HCT116 (cell line): ENCODE measurements around the gene GJB4. TPM values are rescaled to one million over a fixed set of nuclear protein-coding genes. Genes with fewer than 3 reads are reported as not detected.

Experiments used
- ATAC-seq: fragments of 200-7000 bp; cut with Tn5 transposase; 2 replicates; pipeline ENCODE4 v1.9.1; 2020; ENCODE audit warnings: mild to moderate bottlenecking, moderate library complexity
- BruUV-seq: library from RNA; stranded (reverse); fragments of 400-500 nt; replicated peaks from 2 replicates; lab custom pipeline; 2021; lab: Mats Ljungman, UMichigan
- CTCF ChIA-PET: fragments of 300-600 bp; sonication (Branson Sonifier 250); formaldehyde crosslinking; loops from one replicate; lab custom pipeline; 2021; ENCODE audit warnings: antibody characterized with exemption; lab: Charles Lee
- POLR2A ChIA-PET: fragments of 300-600, 350-600 bp; sonication (Branson Sonifier 250); formaldehyde crosslinking; loops from one replicate; lab custom pipeline; 2021; ENCODE audit warnings: antibody characterized with exemption; lab: Charles Lee
- RAD21 ChIA-PET, 2 experiments: fragments of 300-600 bp; sonication (Branson Sonifier 250); formaldehyde crosslinking; loops; one replicate each; lab custom pipeline; 2023; ENCODE audit warnings: low total read pairs in 2 of 2; ENCODE audit not compliant: uncharacterized antibody in 2 of 2, unreplicated experiment in 2 of 2, low non-redundant PET in 1 of 2; lab: Charles Lee
- DNase-seq: peaks from one replicate; pipeline ENCODE4 v3.0.0-alpha.2; 2010; ENCODE audit warnings: low read depth, low spot score
- H2AFZ ChIP-seq: fragments of 200-600 bp; shearing (Covaris generic), sonication (generic); 2 replicates; pipeline ENCODE4 v1.6.1; 2017; ENCODE audit warnings: low read depth, mixed run types, mixed read lengths, antibody characterized with exemption, low read length; ENCODE audit not compliant: poor library complexity, severe bottlenecking
- H3K27ac ChIP-seq: 2 replicates; pipeline ENCODE4 v1.5.1; 2012; ENCODE audit warnings: low read depth, low read length
- H3K27me3 ChIP-seq: fragments of 200-600 bp; sonication (generic); 2 replicates; pipeline ENCODE4 v1.6.1; 2016; ENCODE audit warnings: mixed run types, low read length, mixed read lengths; ENCODE audit not compliant: insufficient read depth
- H3K36me3 ChIP-seq, 2 experiments: fragments of 200-500 bp in 1 of 2; fragments of 200-600 bp in 1 of 2; sonication (Bioruptor generic) in 1 of 2; sonication (generic) in 1 of 2; 2 replicates each; pipeline versions ENCODE4 v1.5.1 to v1.6.1; 2014 to 2016; ENCODE audit warnings: low read length in 2 of 2, inconsistent platforms in 1 of 2, mixed read lengths in 1 of 2, mixed run types in 1 of 2; ENCODE audit not compliant: insufficient read depth in 2 of 2, control insufficient read depth in 1 of 2
- H3K4me1 ChIP-seq, 2 experiments: fragments of 200-600 bp in 1 of 2; sonication (generic) in 1 of 2; 2 replicates each; pipeline versions ENCODE4 v1.5.1 to v1.6.1; 2012 to 2017; ENCODE audit warnings: low read length in 2 of 2, inconsistent platforms in 1 of 2, mild to moderate bottlenecking in 1 of 2, mixed read lengths in 1 of 2, mixed run types in 1 of 2, moderate library complexity in 1 of 2; ENCODE audit not compliant: insufficient read depth in 2 of 2, control insufficient read depth in 1 of 2
- H3K4me2 ChIP-seq: fragments of 200-600 bp; sonication (generic); 2 replicates; pipeline ENCODE4 v1.6.1; 2017; ENCODE audit warnings: mixed run types, low read length, mixed read lengths
- H3K4me3 ChIP-seq, 2 experiments: fragments of 200-600 bp in 1 of 2; sonication (generic) in 1 of 2; replicated peaks in 1 of 2; 2 replicates each; pipeline ENCODE4 v1.5.1; 2011 to 2016; ENCODE audit warnings: low read length in 2 of 2, control low read depth in 1 of 2, low read depth in 1 of 2, mild to moderate bottlenecking in 1 of 2, mixed read lengths in 1 of 2, mixed run types in 1 of 2
- H3K79me2 ChIP-seq: fragments of 200-600 bp; sonication (generic); 2 replicates; pipeline ENCODE4 v1.6.1; 2017; ENCODE audit warnings: mild to moderate bottlenecking, mixed run types, low read length, moderate library complexity, mixed read lengths; ENCODE audit not compliant: insufficient read depth
- H3K9ac ChIP-seq: fragments of 200-600 bp; sonication (generic); 2 replicates; pipeline ENCODE4 v1.6.1; 2016; ENCODE audit warnings: low read length, mixed read lengths
- H3K9me2 ChIP-seq: fragments of 200-600 bp; sonication (generic), shearing (Covaris generic); 2 replicates; pipeline ENCODE4 v1.6.1; 2017; ENCODE audit warnings: mixed run types, mild to moderate bottlenecking, moderate library complexity; ENCODE audit not compliant: insufficient read depth
- H3K9me3 ChIP-seq, 2 experiments: fragments of 200-500 bp in 1 of 2; fragments of 200-600 bp in 1 of 2; sonication (Bioruptor generic) in 1 of 2; sonication (generic) in 1 of 2; 2 replicates each; pipeline ENCODE4 v1.6.1; 2014 to 2017; ENCODE audit warnings: low read length in 2 of 2, mixed read lengths in 2 of 2, inconsistent platforms in 1 of 2, low read depth in 1 of 2, mild to moderate bottlenecking in 1 of 2, mixed run types in 1 of 2, moderate library complexity in 1 of 2; ENCODE audit not compliant: control insufficient read depth in 1 of 2, insufficient read depth in 1 of 2
- H4K20me1 ChIP-seq: fragments of 200-600 bp; sonication (generic), shearing (Covaris generic); 2 replicates; pipeline ENCODE4 v1.6.1; 2017; ENCODE audit warnings: mixed run types, mild to moderate bottlenecking, moderate library complexity; ENCODE audit not compliant: insufficient read depth
- ATF3 ChIP-seq: IDR thresholded peaks from 2 replicates; pipeline ENCODE4 v1.6.1; 2012
- CEBPB ChIP-seq: IDR thresholded peaks from 2 replicates; pipeline ENCODE4 v1.6.1; 2012; ENCODE audit warnings: low read depth
- CTCF ChIP-seq, 3 experiments: fragments of 200-600 bp in 1 of 3; sonication (generic) in 1 of 3; IDR thresholded peaks in 2 of 3; conservative IDR thresholded peaks in 1 of 3; 2 replicates each; pipeline ENCODE4 v1.5.1; 2012 to 2017; ENCODE audit warnings: low read depth in 2 of 3, low read length in 2 of 3, antibody characterized with exemption in 1 of 3, borderline replicate concordance in 1 of 3, control low read depth in 1 of 3, mild to moderate bottlenecking in 1 of 3, mixed read lengths in 1 of 3, mixed run types in 1 of 3, moderate library complexity in 1 of 3; ENCODE audit not compliant: insufficient read depth in 1 of 3
- ELF1 ChIP-seq: IDR thresholded peaks from 2 replicates; pipeline ENCODE4 v1.6.1; 2012; ENCODE audit warnings: low read depth, borderline replicate concordance
- EZH2 ChIP-seq: fragments of 200-600 bp; sonication (generic); IDR thresholded peaks from 2 replicates; pipeline ENCODE4 v1.6.1; 2017; ENCODE audit warnings: antibody characterized with exemption, mixed run types
- FOSL1 ChIP-seq: IDR thresholded peaks from 2 replicates; pipeline ENCODE4 v1.6.1; 2012; ENCODE audit warnings: low read depth
- JUND ChIP-seq: IDR thresholded peaks from 2 replicates; pipeline ENCODE4 v1.6.1; 2012
- MAX ChIP-seq: IDR thresholded peaks from 2 replicates; pipeline ENCODE4 v1.6.1; 2012
- POLR2A ChIP-seq: IDR thresholded peaks from 2 replicates; pipeline ENCODE4 v1.7.0; 2011; ENCODE audit warnings: borderline replicate concordance; ENCODE audit not compliant: insufficient read depth, insufficient read length; ENCODE audit errors: extremely low read depth
- POLR2AphosphoS5 ChIP-seq: IDR thresholded peaks from 2 replicates; pipeline ENCODE4 v1.6.1; 2011; ENCODE audit warnings: mild to moderate bottlenecking, low read depth, low read length, moderate library complexity
- RAD21 ChIP-seq: IDR thresholded peaks from 2 replicates; pipeline ENCODE4 v1.6.1; 2012; ENCODE audit warnings: low read depth, mild to moderate bottlenecking
- SRF ChIP-seq: IDR thresholded peaks from 2 replicates; pipeline ENCODE4 v1.6.1; 2012; ENCODE audit warnings: low read depth
- TCF7L2 ChIP-seq: IDR thresholded peaks from 2 replicates; pipeline ENCODE4 v1.7.0; 2011; ENCODE audit warnings: borderline replicate concordance, inconsistent platforms; ENCODE audit not compliant: insufficient read depth, insufficient read length; ENCODE audit errors: extremely low read depth
- YY1 ChIP-seq: IDR thresholded peaks from 2 replicates; pipeline ENCODE4 v1.6.1; 2011; ENCODE audit warnings: low read length, low read depth, moderate library complexity, mild to moderate bottlenecking; ENCODE audit not compliant: insufficient replicate concordance; ENCODE audit errors: extremely low read depth
- ZFX ChIP-seq: fragments of 450-650 bp; IDR thresholded peaks from 2 replicates; pipeline ENCODE4 v1.6.1; 2017
- intact Hi-C: fragments of 100-400 bp; cut with micrococcal nuclease; formaldehyde crosslinking; loops from 2 replicates; pipeline ENCODE4 v1.10.0; 2022
- total RNA-seq: library from RNA; stranded (reverse); gene quantifications from one replicate; pipeline ENCODE4 v1.2.1, GENCODE V29; 2021; ENCODE audit not compliant: unreplicated experiment

GJB4 gene
- total RNA-seq, 1 experiment from 2014 or later: 2.0 TPM

GRCh38 chr1:34746785-34747637 lies 12.5 kb upstream of the GJB4 start:
- peaks cover 3 to 12% of the 10 kb centered on the region in 2 experiments; a peak in 3 of 4 replicates for H3K4me1 ChIP-seq
- DNase-seq (no peak), ATAC-seq (no peak)
- H2AFZ ChIP-seq: no peak overlapping the region
- H3K36me3 ChIP-seq: no peaks in the 10 kb centered on the region
- ChIA-PET POLR2A (no interaction called here), CTCF (interaction anchor here (0.8 kb wide), 1 partner anchor 105 kb away, joined by 3 read pairs; no protein-coding TSS in a partner anchor), RAD21 (no interaction called here)
- no peak overlapping the region for H3K4me2 ChIP-seq
- H3K27me3 ChIP-seq: no peaks in the 10 kb centered on the region
- intact Hi-C loops: loop anchor here (10.0 kb wide), 1 partner anchor 1012 kb away; no protein-coding TSS in a partner anchor
- no TSS peak for BruUV-seq
- H4K20me1 ChIP-seq: no peaks in the 10 kb centered on the region
- H3K9me2 ChIP-seq: no peaks in the 10 kb centered on the region
- no peaks in the 10 kb centered on the region for H3K9me3 ChIP-seq
- no peak overlapping the region for H3K9ac ChIP-seq
- no peak overlapping the region for H3K27ac ChIP-seq
- TF ChIP-seq YY1 (no peak), SRF (no peak), ELF1 (no peak), RAD21 (no peak), TCF7L2 (no peak)
- H3K4me3 ChIP-seq: no peak overlapping the region
- no peaks in the 10 kb centered on the region for H3K79me2 ChIP-seq

GRCh38 chr1:34747638-34747941 lies 11.9 kb upstream of the GJB4 start:
- Histone ChIP-seq H3K9me2 (no peaks in the 10 kb centered on the region), H3K4me3 (no peak overlapping the region), H3K9ac (no peak overlapping the region), H3K9me3 (no peaks in the 10 kb centered on the region), H3K36me3 (no peaks in the 10 kb centered on the region), H3K79me2 (no peaks in the 10 kb centered on the region), H3K27me3 (no peaks in the 10 kb centered on the region), H3K4me1 (peaks cover 0 to 8% of the 10 kb centered on the region in 2 experiments; a peak in 2 of 4 replicates), H2AFZ (no peak overlapping the region), H4K20me1 (no peaks in the 10 kb centered on the region), H3K27ac (no peak overlapping the region), H3K4me2 (no peak overlapping the region)
- ATAC-seq: no peak
- no peak for TF ChIP-seq EZH2
- TF ChIP-seq MAX: no peak
- no peak for TF ChIP-seq JUND
- no peak for TF ChIP-seq POLR2AphosphoS5
- no peak for TF ChIP-seq RAD21
- no peak for TF ChIP-seq ELF1
- no peak for TF ChIP-seq POLR2A
- no peak for TF ChIP-seq FOSL1
- no peak for TF ChIP-seq CTCF (IDR thresholded peaks at IDR 0.05 in 2 of 3, conservative IDR thresholded peaks at IDR 0.05 in 1 of 3; ENCODE audit: borderline replicate concordance in 1 of 3, insufficient read depth in 1 of 3, low read depth in 2 of 3, low read length in 2 of 3)
- TF ChIP-seq ZFX: no peak
- TF ChIP-seq CEBPB: no peak
- no peak for TF ChIP-seq ATF3
- CTCF ChIA-PET: no interaction called here
- RAD21 ChIA-PET: interaction anchor here in 1 of 2 experiments (0.6 kb wide), 1 partner anchor 30 kb away, joined by 4 read pairs; no protein-coding TSS in a partner anchor
- intact Hi-C loops: loop anchor here (10.0 kb wide), 1 partner anchor 1013 kb away; no protein-coding TSS in a partner anchor
- POLR2A ChIA-PET: no interaction called here
- BruUV-seq: no TSS peak
- DNase-seq: no peak
